HL-60 (cell line): Measurements from ENCODE around the gene EFNA4.

Experiments used
- GABPA ChIP-seq: IDR thresholded peaks from 2 replicates; pipeline ENCODE4 v1.6.1; 2012; ENCODE audit warnings: low read depth
- POLR2AphosphoS5 ChIP-seq: IDR thresholded peaks from 2 replicates; pipeline ENCODE4 v1.6.1; 2012; ENCODE audit warnings: low read depth
- TF ChIP-seq, protein P1 (sequence below): IDR thresholded peaks from one replicate; pipeline ENCODE4 v1.5.1; 2011; ENCODE audit warnings: low read length, control low read depth, inconsistent platforms; ENCODE audit not compliant: insufficient read depth

DNA sequence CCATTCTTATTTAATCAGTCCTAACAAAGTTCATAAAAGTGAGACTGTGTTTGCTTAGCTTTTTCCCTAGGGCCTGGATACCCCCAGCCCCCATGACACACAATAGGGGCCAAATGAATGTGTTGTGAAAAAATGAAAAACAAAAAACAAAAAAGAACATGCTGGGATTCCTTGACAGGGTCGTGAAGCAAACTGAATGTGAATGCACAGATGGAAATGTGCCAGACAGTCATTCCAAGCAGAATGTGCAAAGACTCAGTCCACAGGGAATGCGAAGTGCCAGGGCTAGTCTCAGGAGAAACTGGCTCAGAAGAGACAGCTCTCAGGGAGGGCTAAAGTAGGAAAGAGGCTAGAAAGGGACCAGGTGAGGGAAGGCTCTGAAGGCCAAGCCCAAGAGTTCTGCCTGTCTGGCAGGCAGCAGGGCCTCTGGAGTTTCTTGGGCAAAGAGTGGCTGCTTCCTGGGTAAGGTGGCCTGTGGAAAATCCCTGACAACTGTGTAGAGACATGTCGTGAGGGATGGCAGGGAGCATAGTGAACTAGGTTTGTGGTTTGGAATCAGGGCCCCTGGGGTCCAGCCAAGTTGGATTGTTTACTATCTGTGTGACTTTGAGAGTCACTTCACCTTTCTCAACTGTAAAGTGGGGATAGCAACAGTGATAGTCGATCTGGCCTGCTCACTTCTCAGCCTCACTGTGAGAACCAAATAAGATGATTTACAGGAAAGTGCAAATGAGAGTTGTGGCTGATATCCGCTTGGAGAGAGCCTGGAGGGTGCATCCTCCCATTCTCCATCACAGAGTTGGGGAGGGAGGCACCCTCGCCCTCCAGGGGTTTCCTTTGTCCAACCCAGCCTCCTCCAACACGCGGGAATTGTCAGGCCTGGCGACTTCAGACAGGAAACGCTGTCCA is 13.6 kb upstream of the EFNA4 start:
- TF ChIP-seq, protein P1, sequence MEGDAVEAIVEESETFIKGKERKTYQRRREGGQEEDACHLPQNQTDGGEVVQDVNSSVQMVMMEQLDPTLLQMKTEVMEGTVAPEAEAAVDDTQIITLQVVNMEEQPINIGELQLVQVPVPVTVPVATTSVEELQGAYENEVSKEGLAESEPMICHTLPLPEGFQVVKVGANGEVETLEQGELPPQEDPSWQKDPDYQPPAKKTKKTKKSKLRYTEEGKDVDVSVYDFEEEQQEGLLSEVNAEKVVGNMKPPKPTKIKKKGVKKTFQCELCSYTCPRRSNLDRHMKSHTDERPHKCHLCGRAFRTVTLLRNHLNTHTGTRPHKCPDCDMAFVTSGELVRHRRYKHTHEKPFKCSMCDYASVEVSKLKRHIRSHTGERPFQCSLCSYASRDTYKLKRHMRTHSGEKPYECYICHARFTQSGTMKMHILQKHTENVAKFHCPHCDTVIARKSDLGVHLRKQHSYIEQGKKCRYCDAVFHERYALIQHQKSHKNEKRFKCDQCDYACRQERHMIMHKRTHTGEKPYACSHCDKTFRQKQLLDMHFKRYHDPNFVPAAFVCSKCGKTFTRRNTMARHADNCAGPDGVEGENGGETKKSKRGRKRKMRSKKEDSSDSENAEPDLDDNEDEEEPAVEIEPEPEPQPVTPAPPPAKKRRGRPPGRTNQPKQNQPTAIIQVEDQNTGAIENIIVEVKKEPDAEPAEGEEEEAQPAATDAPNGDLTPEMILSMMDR = no peak
- TF ChIP-seq GABPA = no peak
- 0 out of 2 replicates have a peak, but pooled peaks have one; percentile 19 for TF ChIP-seq POLR2AphosphoS5
